Measurements from ENCODE around the gene TMEM154. TPM values are rescaled to one million over a fixed set of nuclear protein-coding genes. Genes with fewer than 3 reads are reported as not detected.

TMEM154 gene
- total RNA-seq, 1 experiment from 2014 or later = 3.6 TPM

GRCh38 chr4:152605031-152605430 lies 74.8 kb downstream of the TMEM154 start:
- no peaks in the 10 kb centered on the region for H3K36me3 ChIP-seq (ENCODE audit: low read depth, low read length)
- no peak for ATAC-seq
- ChIA-PET CTCF (no interaction called here), POLR2A (ENCODE audit: unreplicated experiment) (no interaction called here)
- H4K20me1 ChIP-seq (ENCODE audit: low read length) = no peaks in the 10 kb centered on the region
- H3K9me3 ChIP-seq (ENCODE audit: low read length) = no peaks in the 10 kb centered on the region
- H3K4me3 ChIP-seq (ENCODE audit: low read length) = no peak overlapping the region
- H3K9me2 ChIP-seq (replicated peaks; ENCODE audit: low read length) = no peaks in the 10 kb centered on the region
- H2AFZ ChIP-seq (ENCODE audit: low read length) = no peak overlapping the region
- no peaks in the 10 kb centered on the region for H3K79me2 ChIP-seq (ENCODE audit: low read length)
- no peaks in the 10 kb centered on the region for H3F3A ChIP-seq (ENCODE audit: low read length, unreplicated experiment)
- H3K27me3 ChIP-seq (ENCODE audit: low read length) = no peaks in the 10 kb centered on the region
- no TSS peak for BruUV-seq (replicated peaks)
- no peak overlapping the region for H3K9ac ChIP-seq (ENCODE audit: low read length)
- no peak overlapping the region for H3K27ac ChIP-seq (ENCODE audit: low read length)
- no peak overlapping the region for H3K4me2 ChIP-seq (ENCODE audit: low read length)
- no peak for TF ChIP-seq EZH2phosphoT487 (IDR thresholded peaks at IDR 0.05; ENCODE audit: borderline replicate concordance, low read length)
- TF ChIP-seq, protein P1, sequence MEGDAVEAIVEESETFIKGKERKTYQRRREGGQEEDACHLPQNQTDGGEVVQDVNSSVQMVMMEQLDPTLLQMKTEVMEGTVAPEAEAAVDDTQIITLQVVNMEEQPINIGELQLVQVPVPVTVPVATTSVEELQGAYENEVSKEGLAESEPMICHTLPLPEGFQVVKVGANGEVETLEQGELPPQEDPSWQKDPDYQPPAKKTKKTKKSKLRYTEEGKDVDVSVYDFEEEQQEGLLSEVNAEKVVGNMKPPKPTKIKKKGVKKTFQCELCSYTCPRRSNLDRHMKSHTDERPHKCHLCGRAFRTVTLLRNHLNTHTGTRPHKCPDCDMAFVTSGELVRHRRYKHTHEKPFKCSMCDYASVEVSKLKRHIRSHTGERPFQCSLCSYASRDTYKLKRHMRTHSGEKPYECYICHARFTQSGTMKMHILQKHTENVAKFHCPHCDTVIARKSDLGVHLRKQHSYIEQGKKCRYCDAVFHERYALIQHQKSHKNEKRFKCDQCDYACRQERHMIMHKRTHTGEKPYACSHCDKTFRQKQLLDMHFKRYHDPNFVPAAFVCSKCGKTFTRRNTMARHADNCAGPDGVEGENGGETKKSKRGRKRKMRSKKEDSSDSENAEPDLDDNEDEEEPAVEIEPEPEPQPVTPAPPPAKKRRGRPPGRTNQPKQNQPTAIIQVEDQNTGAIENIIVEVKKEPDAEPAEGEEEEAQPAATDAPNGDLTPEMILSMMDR (conservative IDR thresholded peaks at IDR 0.05; ENCODE audit: low read depth, low read length) = no peak
- no peak for TF ChIP-seq EZH2 (IDR thresholded peaks at IDR 0.05; ENCODE audit: low read length, unreplicated experiment)
- intact Hi-C loops (cut with micrococcal nuclease) = no loop called here
- no peak for DNase-seq
- H3K4me1 ChIP-seq (ENCODE audit: insufficient read depth, low read length) = peaks cover 9% of the 10 kb centered on the region

DNA sequence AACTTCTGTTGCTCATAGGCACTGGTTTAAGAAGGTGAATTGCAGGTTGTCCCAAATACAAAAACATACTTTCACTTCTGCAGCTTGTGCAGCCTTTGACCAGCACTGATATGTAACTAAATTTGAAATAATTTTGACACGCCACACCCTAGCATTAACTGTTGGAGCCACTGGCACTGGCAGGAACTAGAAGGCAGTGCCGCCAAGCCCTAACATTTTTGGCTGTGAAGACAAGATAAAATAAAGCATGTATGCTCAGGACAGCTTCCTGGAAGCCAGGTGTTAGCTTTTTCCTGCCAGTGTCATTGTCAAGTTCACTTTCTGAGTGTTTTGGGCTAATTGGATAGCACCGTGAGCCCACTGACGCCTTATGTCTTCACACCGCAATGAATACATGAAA lies 78.6 kb downstream of the TMEM154 start:
- H3K4me1 ChIP-seq (ENCODE audit: insufficient read depth, low read length) = no peaks in the 10 kb centered on the region
- no peaks in the 10 kb centered on the region for H3K36me3 ChIP-seq (ENCODE audit: low read depth, low read length)
- TF ChIP-seq EZH2 (IDR thresholded peaks at IDR 0.05; ENCODE audit: low read length, unreplicated experiment) = no peak
- TF ChIP-seq, protein P1 (conservative IDR thresholded peaks at IDR 0.05; ENCODE audit: low read depth, low read length) = no peak
- no peak for TF ChIP-seq EZH2phosphoT487 (IDR thresholded peaks at IDR 0.05; ENCODE audit: borderline replicate concordance, low read length)
- H3K4me3 ChIP-seq (ENCODE audit: low read length) = no peak overlapping the region
- intact Hi-C loops (cut with micrococcal nuclease) = no loop called here
- H2AFZ ChIP-seq (ENCODE audit: low read length) = no peak overlapping the region
- CTCF ChIA-PET = no interaction called here
- no peak overlapping the region for H3K4me2 ChIP-seq (ENCODE audit: low read length)
- no peaks in the 10 kb centered on the region for H4K20me1 ChIP-seq (ENCODE audit: low read length)
- H3K9me3 ChIP-seq (ENCODE audit: low read length) = no peaks in the 10 kb centered on the region
- ATAC-seq (no peak), DNase-seq (no peak)
- no peak overlapping the region for H3K9ac ChIP-seq (ENCODE audit: low read length)
- H3K79me2 ChIP-seq (ENCODE audit: low read length) = no peaks in the 10 kb centered on the region
- no peaks in the 10 kb centered on the region for H3F3A ChIP-seq (ENCODE audit: low read length, unreplicated experiment)
- no peaks in the 10 kb centered on the region for H3K27me3 ChIP-seq (ENCODE audit: low read length)
- POLR2A ChIA-PET (ENCODE audit: unreplicated experiment) = no interaction called here
- no peaks in the 10 kb centered on the region for H3K9me2 ChIP-seq (replicated peaks; ENCODE audit: low read length)
- BruUV-seq (replicated peaks) = no TSS peak
- no peak overlapping the region for H3K27ac ChIP-seq (ENCODE audit: low read length)

GRCh38 chr4:152599636-152600035 lies 80.2 kb downstream of the TMEM154 start:
- no peaks in the 10 kb centered on the region for H3K9me2 ChIP-seq (replicated peaks; ENCODE audit: low read length)
- POLR2A ChIA-PET (ENCODE audit: unreplicated experiment) = no interaction called here
- DNase-seq (no peak), ATAC-seq (no peak)
- intact Hi-C loops (cut with micrococcal nuclease) = no loop called here
- BruUV-seq (replicated peaks) = no TSS peak
- TF ChIP-seq EZH2phosphoT487 (IDR thresholded peaks at IDR 0.05; ENCODE audit: borderline replicate concordance, low read length) = no peak
- TF ChIP-seq EZH2 (IDR thresholded peaks at IDR 0.05; ENCODE audit: low read length, unreplicated experiment) = no peak
- TF ChIP-seq, protein P1 (conservative IDR thresholded peaks at IDR 0.05; ENCODE audit: low read depth, low read length) = no peak
- H3K9ac ChIP-seq (ENCODE audit: low read length) = no peak overlapping the region
- H4K20me1 ChIP-seq (ENCODE audit: low read length) = no peaks in the 10 kb centered on the region
- no peak overlapping the region for H3K4me3 ChIP-seq (ENCODE audit: low read length)
- H3K27me3 ChIP-seq (ENCODE audit: low read length) = no peaks in the 10 kb centered on the region
- no peaks in the 10 kb centered on the region for H3K4me1 ChIP-seq (ENCODE audit: insufficient read depth, low read length)
- no peaks in the 10 kb centered on the region for H3K9me3 ChIP-seq (ENCODE audit: low read length)
- no peaks in the 10 kb centered on the region for H3K79me2 ChIP-seq (ENCODE audit: low read length)
- H3K36me3 ChIP-seq (ENCODE audit: low read depth, low read length) = no peaks in the 10 kb centered on the region
- CTCF ChIA-PET = no interaction called here
- no peak overlapping the region for H3K27ac ChIP-seq (ENCODE audit: low read length)
- H2AFZ ChIP-seq (ENCODE audit: low read length) = no peak overlapping the region
- no peaks in the 10 kb centered on the region for H3F3A ChIP-seq (ENCODE audit: low read length, unreplicated experiment)
- H3K4me2 ChIP-seq (ENCODE audit: low read length) = no peak overlapping the region

All from PC-3 (cell line).